GM12865 (cell line): Measurements from ENCODE around the gene CSF1R.

Source experiments
- DNase-seq: peaks from one replicate; pipeline ENCODE4 v3.0.0; 2010; ENCODE audit warnings: low read depth
- H3K4me3 ChIP-seq: 2 replicates; pipeline ENCODE4 v1.5.1; 2011; ENCODE audit warnings: mild to moderate bottlenecking, low read depth, low read length, control low read depth
- CTCF ChIP-seq: IDR thresholded peaks from 2 replicates; pipeline ENCODE4 v1.5.1; 2011; ENCODE audit warnings: low read length, control low read depth, low read depth, inconsistent platforms; ENCODE audit not compliant: insufficient read depth; ENCODE audit errors: missing control alignments

CSF1R gene

GRCh38 chr5:150085950-150086715 is at the start of gene CSF1R:
Gene CSF1R (minus strand): TSS chr5:150086554. CDS start chr5:150086427, 127 bp downstream.
- H3K4me3 ChIP-seq: no peak within 1 kb of the TSS
- TF ChIP-seq CTCF: no peak
- DNase-seq: no peak

- TF ChIP-seq CTCF: no peak
- H3K4me3 ChIP-seq: no peak overlapping the region
- DNase-seq: no peak
These were observed 49.4 kb upstream of the CSF1R start for GRCh38 chr5:150135557-150136304.

GRCh38 chr5:150134198-150134588 is 47.8 kb upstream of the CSF1R start:
- no peak for TF ChIP-seq CTCF
- no peak for DNase-seq
- no peak overlapping the region for H3K4me3 ChIP-seq

- no peak overlapping the region for H3K4me3 ChIP-seq
- no peak for DNase-seq
- no peak for TF ChIP-seq CTCF
These were observed 47.3 kb upstream of the CSF1R start for GRCh38 chr5:150133581-150134197.

GRCh38 chr5:150132740-150133139 is 46.4 kb upstream of the CSF1R start:
- no peak overlapping the region for H3K4me3 ChIP-seq
- TF ChIP-seq CTCF: no peak
- no peak for DNase-seq

GRCh38 chr5:150131978-150132694 is 45.8 kb upstream of the CSF1R start:
- no peak overlapping the region for H3K4me3 ChIP-seq
- TF ChIP-seq CTCF: no peak
- no peak for DNase-seq
